GM19397 (cell line): ENCODE results near the gene RAE1.

Experiments
- ATAC-seq: cut with Tn5 transposase; IDR thresholded peaks from one replicate; pipeline ENCODE4 v1.9.1; 2021; ENCODE audit warnings: mild to moderate bottlenecking, moderate library complexity; ENCODE audit not compliant: unreplicated experiment

RAE1 gene

DNA sequence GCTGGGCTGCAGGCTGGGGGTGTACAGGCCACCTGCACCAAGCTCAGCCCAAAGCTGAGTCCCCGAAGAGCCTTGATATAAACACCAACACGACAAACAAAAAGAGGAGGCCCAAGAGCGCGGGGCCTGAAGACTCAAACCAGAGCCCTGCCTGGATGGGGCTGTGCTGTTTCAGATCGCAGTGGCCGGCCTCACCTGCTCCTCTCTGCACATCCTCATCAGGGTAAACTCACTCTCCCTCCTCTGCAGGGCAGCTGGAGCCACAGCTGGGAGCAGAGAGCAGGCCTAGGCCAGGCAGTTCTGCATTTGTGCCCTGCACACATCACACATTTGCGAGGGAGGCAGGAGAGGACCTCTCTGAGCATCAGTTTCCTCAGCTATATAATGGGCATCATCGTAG, 36.4 kb downstream of the RAE1 start:
- no peak for ATAC-seq

- no peak for ATAC-seq
Measured at GRCh38 chr20:57387945-57388371, 36.9 kb downstream of the RAE1 start.

DNA sequence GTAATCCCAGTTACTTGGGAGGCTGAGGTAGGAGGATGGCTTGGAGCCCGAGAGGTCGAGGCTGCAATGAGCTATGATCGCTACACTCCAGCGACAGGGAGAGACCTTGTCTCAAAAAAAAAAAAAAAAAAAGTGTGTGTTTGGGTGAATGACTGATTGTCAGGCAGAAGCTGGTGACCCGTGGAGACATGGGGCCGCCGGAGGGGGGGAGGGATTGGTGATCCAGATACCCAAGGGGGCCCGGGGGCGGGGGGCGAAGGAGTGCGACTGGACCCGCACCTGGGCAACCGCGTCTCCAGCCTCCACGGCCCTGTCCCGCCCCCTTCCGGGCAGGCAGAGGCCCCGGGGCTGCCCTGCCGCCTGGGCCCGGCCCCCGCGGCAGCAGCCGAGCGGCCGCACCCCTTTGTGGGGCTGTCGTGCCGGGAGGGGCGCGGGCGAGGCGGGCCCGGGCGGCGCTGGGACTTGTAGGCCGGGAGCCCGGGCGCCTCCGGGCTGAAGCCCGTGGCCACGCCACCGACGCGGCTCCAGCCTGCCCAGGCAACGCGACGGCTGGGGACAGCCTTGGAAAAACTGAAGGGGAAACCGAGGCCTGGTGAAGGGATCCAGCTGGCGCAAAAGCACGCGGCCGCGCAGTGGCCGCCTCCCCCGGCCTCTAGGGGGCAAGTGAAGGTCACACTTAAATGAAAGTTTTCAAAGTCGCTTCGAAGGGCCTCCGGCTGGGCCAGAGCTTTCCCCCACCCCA, 38.1 kb downstream of the RAE1 start:
- no peak for ATAC-seq

- ATAC-seq = no peak
Measured at GRCh38 chr20:57389695-57390603, 38.9 kb downstream of the RAE1 start.

DNA sequence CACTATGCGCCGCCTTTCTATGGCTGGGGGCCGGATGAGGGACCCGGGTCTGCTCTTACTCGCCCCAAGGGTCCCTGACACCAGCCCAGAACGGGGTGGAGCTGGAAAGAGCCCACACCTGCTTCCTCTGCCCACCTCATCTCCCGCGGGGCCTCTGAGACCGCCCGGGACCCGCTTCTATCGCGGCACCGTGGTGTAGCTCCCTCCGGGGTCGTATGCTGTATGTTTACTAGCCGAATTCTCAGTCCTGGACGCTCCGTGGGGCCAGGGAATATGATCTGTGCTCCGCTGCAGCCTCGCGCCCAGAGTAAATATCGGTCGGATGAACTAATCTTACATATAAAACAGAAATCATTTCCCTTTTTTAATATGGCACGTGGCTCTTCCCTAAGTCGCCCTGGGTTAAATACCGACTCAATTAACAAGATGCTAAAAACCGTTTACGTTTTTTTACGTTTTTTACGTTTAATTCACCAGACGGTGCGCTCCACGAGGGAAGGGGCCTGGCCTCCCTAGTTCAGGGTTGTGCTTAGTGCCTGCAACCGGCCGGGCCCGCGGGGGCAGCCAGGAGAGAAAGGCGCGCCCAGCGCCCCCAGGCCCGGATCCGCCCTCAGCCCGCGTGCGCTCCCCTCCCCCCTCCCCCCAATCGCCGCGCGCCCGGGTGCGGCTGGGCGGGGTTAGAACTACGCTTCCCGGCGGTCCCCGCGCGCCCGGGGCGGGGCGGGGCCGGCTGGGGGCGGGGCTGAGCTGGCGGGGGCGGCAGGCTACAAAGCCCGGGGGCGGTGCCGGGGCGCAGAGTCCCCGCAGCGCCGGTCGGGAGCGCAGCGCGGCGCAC, 39.8 kb downstream of the RAE1 start, which contains the start of gene RBM38:
RBM38 (plus strand) TSS at position 793 of the 835 bp plus-strand sequence. CDS start 186 bp downstream, outside the sequence.
- peak; percentile 60 for ATAC-seq

DNA sequence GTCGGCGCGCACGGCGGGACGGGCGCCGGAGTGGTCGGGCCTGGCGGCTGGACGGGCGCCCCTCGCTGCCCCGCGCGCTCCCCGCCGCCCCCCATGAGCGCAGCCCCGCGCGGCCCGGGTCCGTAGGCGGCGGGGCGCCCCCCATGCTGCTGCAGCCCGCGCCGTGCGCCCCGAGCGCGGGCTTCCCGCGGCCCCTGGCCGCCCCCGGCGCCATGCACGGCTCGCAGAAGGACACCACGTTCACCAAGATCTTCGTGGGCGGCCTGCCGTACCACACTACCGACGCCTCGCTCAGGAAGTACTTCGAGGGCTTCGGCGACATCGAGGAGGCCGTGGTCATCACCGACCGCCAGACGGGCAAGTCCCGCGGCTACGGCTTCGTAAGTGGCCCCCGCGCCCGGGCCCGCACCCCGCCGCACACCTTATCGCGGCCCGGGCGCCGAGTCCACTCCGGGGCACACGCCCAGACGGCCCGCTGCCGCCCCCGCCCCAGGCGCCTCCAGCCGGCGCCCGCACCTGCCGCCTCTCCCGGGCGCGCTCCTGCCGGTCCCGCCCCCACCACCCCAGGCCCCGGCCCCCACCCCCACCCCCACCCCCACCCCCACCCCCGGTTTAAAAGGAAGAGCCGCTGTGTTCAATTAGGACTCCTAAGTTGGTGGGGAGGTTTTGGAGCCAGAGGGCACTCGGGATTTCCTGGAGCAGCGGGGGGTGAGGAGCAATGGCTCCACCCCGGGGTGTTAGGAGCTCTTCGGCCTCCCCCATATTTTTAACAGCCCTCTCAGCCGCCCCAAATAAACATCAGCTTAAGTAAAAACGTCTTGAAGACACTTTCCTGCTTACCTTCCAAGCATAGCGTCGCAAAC, 40.6 kb downstream of the RAE1 start:
- peak; percentile 11 for ATAC-seq

DNA sequence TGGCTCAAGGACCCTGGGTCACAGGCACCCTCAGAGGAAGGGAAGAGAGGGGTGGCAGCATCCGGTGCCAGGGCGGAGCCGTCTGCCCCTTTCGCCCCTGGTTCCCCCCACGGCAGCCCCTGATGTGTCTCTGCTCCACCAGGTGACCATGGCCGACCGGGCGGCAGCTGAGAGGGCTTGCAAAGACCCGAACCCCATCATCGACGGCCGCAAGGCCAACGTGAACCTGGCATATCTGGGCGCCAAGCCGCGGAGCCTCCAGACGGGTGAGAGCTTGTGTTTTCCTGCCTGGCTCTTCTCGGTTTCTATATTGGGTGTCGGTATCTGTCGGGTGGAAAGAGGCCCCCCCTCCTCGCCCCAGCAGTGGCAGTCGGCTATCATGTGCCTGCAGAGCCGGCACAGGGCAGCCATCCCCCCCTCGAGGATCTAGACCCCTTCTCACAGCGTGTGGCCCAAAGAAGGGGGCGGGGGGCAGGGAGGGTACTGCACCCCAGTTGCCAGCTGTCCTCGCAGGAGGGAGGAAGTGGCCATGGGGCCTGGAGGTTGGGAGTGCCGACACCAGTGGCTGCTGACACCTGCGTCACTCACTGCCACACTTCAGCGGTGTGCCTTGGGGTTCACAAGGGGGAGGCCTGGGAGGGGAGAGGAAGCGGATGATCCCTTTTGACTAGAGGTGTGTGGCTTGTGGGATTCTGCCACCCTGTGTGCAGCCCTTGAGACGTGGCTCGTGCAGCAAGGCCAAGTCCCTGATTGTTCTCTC, 41.6 kb downstream of the RAE1 start:
- no peak for ATAC-seq

GRCh38 chr20:57393321-57394120, 42.5 kb downstream of the RAE1 start:
- no peak for ATAC-seq

DNA sequence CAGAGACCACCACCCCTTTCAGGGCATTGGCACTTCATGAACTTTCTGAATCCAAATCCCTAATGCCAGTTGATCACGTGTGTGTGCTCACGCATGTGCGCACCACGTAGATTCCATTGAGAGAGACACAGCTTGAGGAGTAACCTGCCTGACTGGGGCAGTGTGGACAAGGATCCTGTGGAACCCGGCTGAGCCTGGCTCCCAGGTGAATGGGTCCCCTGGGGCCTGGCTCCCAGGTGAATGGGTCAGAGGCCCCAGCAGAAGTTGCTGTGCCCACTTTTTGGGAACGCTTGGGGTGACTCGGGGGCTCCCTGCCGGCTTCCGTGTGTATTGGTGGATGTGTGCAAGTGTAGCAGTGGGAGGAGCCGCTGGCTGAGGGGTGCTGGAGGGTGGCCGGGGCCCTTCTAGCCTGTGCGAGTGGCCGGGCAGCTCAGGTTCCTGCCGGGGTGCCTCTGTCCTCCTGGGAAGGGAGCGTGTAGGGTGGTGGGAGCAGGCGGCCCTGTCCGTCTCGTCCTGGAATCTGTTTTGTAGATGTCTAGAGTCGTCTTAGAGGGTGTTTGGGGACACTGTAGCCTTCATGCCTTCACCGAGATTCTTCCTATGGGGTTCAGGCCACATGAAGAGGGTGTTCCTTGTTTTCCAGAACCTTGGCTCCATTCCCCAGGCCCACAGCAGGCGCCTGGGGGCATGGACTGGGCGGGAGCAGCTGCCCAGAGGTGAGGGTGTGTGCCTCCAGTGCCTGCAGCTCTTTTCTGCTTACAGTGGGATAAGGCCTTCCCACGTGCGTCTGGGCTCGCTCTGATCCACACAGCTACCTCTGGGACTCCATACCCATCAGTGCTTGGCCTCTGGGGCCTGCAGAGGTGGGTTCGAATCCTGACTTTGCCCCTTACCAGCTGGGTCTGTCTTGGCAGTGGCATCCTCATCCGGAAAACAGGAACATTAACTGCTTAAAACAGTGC, 43.3 kb downstream of the RAE1 start:
- no peak for ATAC-seq

DNA sequence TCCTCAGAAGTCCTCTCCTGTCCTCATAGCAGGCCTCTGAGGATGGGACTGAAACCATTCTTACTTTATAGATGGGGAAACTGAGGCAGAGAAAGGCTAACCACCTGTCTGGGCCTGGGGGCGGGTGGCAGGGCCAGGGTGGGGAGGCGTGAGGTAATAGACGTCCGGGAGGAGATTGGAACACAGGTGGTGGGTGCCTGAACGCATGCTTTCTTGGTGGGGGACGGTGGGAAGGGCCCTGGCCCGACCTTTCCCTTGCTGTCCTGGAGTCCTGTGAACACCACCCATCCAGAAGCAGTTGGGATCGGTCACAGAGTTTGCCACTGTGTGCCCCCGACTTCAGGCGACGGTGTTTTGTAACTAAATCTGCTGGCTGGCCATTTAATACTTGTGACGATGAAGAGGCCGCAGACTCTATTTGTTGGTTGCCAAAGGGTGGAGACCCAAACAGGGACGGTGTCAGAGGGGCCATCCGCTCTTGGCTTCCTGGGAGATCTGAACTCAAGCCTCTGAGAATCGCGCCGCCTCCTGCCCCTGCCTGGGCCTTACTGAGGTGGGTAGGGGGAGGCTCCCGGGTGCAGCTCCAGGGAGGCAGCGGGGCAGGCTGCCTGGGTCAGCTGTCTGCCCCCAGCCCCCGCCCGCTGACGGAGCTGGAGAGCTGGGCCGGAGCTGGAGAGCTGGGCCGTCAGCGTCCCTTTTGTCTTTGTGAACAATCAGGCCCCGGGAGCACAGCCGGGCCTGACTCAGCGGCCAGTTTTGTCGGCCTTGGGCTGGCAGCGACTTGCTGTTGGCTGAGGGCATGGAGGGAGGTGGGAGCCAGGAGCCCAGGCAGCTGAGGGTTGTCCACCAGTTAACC, 44.3 kb downstream of the RAE1 start:
- ATAC-seq = no peak

- no peak for ATAC-seq
Measured at GRCh38 chr20:57396212-57396983, 45.3 kb downstream of the RAE1 start.

GRCh38 chr20:57396984-57397692, 46.1 kb downstream of the RAE1 start:
- ATAC-seq = no peak

GRCh38 chr20:57397693-57398108, 46.6 kb downstream of the RAE1 start:
- no peak for ATAC-seq

GRCh38 chr20:57398231-57398821, 47.3 kb downstream of the RAE1 start:
- ATAC-seq = peak; percentile 54
